HG02840 (cell line): ENCODE measurements around the gene PALMD.

Source experiments
- ATAC-seq: cut with Tn5 transposase; IDR thresholded peaks from one replicate; pipeline ENCODE4 v1.9.1; 2021; ENCODE audit warnings: mild to moderate bottlenecking, moderate library complexity, moderate number of reproducible peaks; ENCODE audit not compliant: unreplicated experiment, low FRiP score

PALMD gene

GRCh38 chr1:99657213-99658030, 11.5 kb downstream of the PALMD start:
- no peak for ATAC-seq

DNA sequence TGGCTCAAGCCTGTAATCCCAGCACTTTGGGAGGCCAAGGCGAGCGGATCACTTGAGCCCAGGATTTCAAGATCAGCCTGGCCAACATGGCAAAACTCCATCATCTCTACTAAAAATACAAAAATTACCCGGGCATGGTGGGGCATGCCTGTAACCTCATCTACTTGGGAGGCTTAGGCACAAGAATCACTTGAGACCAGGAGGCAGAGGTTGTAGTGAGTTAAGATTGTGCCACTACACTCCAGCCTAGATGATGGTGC, 12.0 kb downstream of the PALMD start:
- no peak for ATAC-seq

DNA sequence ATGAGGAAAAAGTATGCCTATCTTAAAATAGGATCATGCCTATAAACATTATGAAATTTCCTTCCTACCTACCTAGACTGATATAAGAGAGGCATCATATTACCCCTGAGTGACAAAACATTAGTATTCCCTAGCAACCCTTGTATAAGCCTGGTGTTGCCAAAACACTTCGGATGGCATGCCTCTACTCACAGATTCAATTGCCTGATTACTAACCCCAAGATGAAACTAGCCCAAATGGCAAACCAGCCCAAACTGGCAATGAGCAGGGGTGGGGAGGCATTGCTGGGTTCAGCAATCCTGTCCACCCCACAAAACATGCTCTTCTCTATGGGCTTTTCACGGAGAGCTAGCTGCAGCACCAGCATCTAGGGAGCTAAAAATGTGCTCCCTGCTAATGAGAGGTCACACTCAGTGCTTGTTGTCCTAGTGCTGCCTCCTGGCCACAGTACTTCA, 13.9 kb downstream of the PALMD start:
- ATAC-seq, result no peak

DNA sequence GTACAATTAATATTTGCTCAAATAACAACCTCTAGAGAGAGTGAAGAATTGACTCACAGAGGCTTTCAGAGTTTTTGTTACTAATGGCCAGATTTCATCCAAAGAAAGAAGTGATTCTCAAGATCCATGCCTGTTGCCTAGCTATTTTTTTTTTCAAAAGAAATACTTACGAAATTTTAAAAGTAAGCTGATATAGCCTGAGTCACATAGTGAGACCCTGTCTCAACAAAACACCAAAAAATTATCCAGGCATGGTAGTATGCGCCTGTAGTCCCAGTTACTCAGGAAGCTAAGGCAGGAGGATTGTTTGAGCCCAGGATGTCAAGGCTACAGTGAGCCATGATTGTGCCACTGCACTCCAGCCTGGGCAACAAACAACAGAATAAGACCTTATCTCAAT, 14.6 kb downstream of the PALMD start:
- no peak for ATAC-seq

GRCh38 chr1:99661780-99662179, 15.9 kb downstream of the PALMD start:
- ATAC-seq, result no peak

GRCh38 chr1:99662539-99663080, 16.7 kb downstream of the PALMD start:
- ATAC-seq, result no peak

DNA sequence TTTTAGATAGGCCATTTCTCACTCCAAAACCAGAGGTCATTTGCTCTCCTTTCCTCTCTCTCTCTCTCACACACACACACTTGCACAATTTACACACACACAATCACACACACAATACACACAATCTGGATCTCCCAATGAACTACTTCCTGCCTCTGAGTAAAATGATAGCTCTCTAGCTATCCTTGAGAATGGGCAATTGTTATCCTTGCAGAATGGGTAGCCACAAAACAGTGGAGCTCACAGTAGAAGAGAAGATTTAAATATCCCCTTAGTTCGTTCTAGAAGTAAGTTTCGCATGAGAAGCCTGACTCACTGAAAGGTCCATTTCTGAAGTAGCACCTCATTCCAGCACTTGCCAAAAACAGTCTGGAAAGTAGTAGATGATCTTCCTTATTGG, 17.6 kb downstream of the PALMD start:
- no peak for ATAC-seq

DNA sequence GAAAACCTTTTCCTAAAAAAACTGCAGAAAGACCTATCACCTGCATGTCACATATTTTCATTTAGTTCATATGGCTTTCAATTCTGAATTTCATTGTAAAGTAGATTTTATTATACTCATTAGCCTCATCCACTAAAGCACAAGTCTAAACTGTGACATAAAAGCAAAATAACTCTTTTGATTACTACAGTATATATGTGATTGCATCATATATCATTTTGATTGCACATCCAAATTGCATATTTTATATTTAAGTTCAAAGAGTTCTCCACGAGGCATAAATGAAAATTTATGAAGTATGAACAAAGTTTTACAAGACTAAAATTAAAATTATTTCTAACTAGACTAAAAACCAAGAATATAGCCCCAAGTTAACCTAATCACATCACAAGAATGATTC, 19.3 kb downstream of the PALMD start:
- ATAC-seq, result no peak

DNA sequence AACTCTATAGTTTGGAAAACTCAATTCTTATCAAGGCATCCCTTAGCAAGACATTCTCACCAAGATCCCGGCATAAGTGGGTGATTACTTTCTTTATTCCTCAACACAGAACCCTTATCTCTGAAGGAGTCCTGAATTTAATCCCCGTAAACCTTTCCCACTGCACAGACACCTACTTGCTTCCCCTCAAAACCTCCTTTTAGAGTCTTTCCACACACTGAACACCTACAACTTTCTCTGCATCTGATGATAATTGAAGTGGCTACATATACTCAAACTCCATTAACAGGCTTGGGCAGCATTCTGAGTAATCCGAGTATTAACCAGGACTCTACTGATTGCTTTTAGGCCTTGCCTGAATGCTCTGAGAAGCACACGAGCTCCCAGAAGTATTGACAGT, 23.5 kb downstream of the PALMD start:
- no peak for ATAC-seq

DNA sequence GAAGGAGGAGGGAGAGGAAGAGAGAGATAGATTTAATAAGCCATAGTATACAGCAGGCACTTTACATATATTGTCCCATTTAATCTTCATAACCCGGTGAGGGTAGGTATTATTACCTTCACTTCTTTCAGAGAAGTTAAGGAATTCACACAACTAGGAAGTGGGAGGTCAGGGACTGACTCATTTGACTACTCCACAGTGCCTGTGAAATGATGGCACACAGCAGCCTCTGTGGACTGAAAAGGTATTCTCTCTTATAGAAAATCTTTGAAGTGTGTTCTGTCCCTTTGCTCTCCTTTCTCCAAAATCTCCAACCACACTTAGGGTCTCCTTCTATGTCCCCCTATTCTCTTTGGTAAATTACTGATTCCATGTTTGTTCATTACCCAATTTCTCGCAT, 23.9 kb downstream of the PALMD start:
- no peak for ATAC-seq

DNA sequence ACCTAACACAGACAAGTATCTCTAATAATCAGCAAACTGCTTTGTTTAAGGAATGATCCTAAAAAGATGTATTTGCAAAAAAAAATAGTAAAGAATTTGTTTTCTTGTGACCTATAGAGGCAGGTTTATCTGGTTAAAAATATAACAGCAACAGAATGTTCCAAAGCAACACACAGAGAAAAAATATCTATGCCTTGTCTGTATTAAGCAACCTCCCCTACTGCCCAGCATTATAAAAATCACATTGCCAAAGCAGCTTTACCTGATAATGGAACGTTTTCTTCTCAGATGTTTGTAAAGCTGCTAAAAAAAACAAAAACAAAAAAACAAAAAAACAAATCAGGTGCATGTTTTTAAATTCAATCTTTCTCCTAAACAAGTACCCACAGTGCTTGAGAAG, 24.7 kb downstream of the PALMD start:
- no peak for ATAC-seq

GRCh38 chr1:99672038-99672437, 26.1 kb downstream of the PALMD start:
- no peak for ATAC-seq

DNA sequence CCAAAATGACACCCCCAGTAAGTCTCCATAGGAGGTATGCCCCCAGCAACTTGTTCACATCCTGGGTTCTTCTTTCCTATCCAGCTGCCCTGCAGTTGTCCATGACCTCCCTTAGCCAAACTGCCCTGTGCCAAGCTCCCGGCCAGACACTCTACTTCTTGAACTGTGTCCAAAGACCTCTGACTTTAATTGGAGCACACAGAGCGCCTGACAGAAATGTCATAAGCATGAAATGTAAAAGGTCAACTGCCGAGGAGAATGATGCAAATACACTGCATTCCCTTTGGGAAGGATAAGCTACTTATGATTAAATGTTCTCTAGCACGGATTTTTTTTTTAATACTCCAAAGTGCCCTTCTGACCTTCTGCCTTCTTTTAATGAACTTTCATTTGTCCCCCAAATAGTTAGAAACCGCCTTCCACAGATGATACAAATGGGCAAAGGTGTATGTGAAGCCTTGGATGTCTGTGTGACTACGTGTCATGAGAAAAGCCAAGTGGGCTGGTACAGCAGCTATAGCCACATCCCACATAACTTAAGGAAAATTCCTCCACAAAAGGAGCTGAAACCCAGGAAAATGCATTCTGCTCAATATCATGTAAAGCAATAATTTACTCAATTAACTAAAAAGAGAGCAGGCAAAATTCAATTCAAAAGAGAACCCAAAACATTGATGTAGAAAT, 26.8 kb downstream of the PALMD start:
- ATAC-seq, result no peak

GRCh38 chr1:99673315-99673714, 27.4 kb downstream of the PALMD start:
- ATAC-seq, result no peak

GRCh38 chr1:99674115-99675064, 28.5 kb downstream of the PALMD start:
- no peak for ATAC-seq

DNA sequence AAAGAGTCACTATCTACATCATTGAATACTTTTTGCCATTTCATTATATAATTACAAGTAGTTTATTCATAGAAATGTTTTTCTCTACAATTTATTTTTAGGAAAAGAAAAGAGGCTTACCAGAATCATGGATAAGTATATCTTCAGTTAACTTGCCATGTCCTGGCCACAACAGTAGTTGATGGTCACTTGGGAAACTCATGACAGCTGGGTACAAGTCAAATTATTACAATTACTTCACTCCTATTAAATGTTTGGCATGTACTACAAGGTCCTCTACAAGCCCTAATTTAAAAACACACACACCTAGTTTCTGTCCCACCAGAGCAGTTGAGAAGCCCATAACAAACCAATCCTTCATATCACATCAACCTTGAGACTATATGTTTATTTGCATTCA, 29.4 kb downstream of the PALMD start:
- ATAC-seq, result no peak

DNA sequence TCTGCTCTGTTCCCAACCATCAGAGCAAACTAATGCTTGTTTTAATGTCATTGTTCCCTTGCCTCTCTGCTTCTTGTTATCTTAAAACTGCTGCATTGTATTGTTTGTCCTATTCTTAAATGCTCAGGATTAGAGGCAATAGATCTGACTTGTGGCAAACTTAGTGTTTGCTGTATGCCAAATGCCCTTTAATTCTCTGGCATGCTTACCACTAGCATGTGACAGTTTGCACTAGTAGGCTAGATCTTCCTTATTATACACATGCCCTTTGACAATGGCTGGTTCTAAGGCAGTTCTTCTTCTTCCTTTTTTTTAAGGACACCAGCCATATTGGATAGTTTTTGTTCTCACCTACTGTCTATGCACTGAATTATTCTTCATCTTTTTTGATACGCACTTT, 30.1 kb downstream of the PALMD start:
- ATAC-seq, result no peak

- ATAC-seq, result no peak
These were observed 31.0 kb downstream of the PALMD start for GRCh38 chr1:99676876-99677275.

- ATAC-seq, result no peak
These were observed 31.5 kb downstream of the PALMD start for GRCh38 chr1:99677416-99677815.

- ATAC-seq, result no peak
These were observed 34.4 kb downstream of the PALMD start for GRCh38 chr1:99680270-99680669.

- no peak for ATAC-seq
These were observed 35.7 kb downstream of the PALMD start for GRCh38 chr1:99681583-99681982.
